Subcutaneous adipose tissue (tissue), 4 donors: ENCODE data around the gene ABHD12B. TPM values are rescaled to one million over a fixed set of nuclear protein-coding genes. Genes with fewer than 3 reads are reported as not detected.

Experiments used
- CTCF ChIP-seq: fragments of 450-650 bp; IDR thresholded peaks from one replicate; pipeline ENCODE4 v1.5.1; 2016; ENCODE audit warnings: low read depth, mild to moderate bottlenecking, control low read depth, antibody characterized with exemption, moderate library complexity
- total RNA-seq, 4 donors: library from RNA; depleted of rRNA; stranded (reverse); fragments of >200 nt; gene quantifications; one replicate each; pipeline ENCODE4 v1.1.0, GENCODE V29; 2016

The ABHD12B gene
- total RNA-seq, 4 donors from 2014 or later: not detected

GRCh38 chr14:50828721-50829488, 42.9 kb upstream of the ABHD12B start:
- no peak for TF ChIP-seq CTCF

- TF ChIP-seq CTCF: no peak
These were observed 42.3 kb upstream of the ABHD12B start for GRCh38 chr14:50829489-50830043.

GRCh38 chr14:50830044-50830931, 41.6 kb upstream of the ABHD12B start:
- TF ChIP-seq CTCF: no peak

- TF ChIP-seq CTCF: no peak
These were observed 40.7 kb upstream of the ABHD12B start, which contains the start of gene NIN for GRCh38 chr14:50830932-50831725. TSS of gene NIN (minus strand) at chr14:50831162. CDS start at chr14:50822056, 9,106 bp downstream.

GRCh38 chr14:50831726-50832168, 40.1 kb upstream of the ABHD12B start:
- TF ChIP-seq CTCF: no peak

- no peak for TF ChIP-seq CTCF
These were observed 38.8 kb upstream of the ABHD12B start for GRCh38 chr14:50832935-50833630.
